AG04450 (cell line): ENCODE results near the gene CCNL2. TPM values are rescaled to one million over a fixed set of nuclear protein-coding genes. Genes with fewer than 3 reads are reported as not detected.

Experiments used
- CTCF ChIA-PET: fragments of 300-600, 350-600 bp; formaldehyde crosslinking; extraction: SDS; loops from one replicate; lab custom pipeline; 2022; ENCODE audit warnings: antibody characterized with exemption, inconsistent platforms; lab: Charles Lee
- POLR2A ChIA-PET: fragments of 350-600 bp; formaldehyde crosslinking; extraction: SDS; loops from one replicate; lab custom pipeline; 2021; ENCODE audit warnings: antibody characterized with exemption, inconsistent platforms; lab: Yijun Ruan, JAX
- DNase-seq: peaks from one replicate; pipeline ENCODE4 v3.0.0-alpha.2; 2011; ENCODE audit warnings: low read depth, low spot score
- H3K27ac ChIP-seq: one replicate; pipeline ENCODE4 v1.5.1; 2012; ENCODE audit warnings: low read depth, low read length, control low read depth
- H3K27me3 ChIP-seq: one replicate; pipeline ENCODE4 v1.6.0; 2012; ENCODE audit warnings: low read length; ENCODE audit not compliant: control insufficient read depth, insufficient read depth
- H3K4me3 ChIP-seq: 2 replicates; pipeline ENCODE4 v1.5.1; 2011; ENCODE audit warnings: mild to moderate bottlenecking, low read depth, low read length, control low read depth
- H3K9me3 ChIP-seq: 2 replicates; pipeline ENCODE4 v1.5.1; 2012; ENCODE audit warnings: low read length; ENCODE audit not compliant: control insufficient read depth, insufficient read depth
- polyA plus RNA-seq: library from polyadenylated mRNA; depleted of rRNA; stranded (reverse); fragments of >200 nt; gene quantifications from 2 replicates; pipeline ENCODE4 v1.2.3, GENCODE V29; 2011
- TF ChIP-seq, protein P1 (sequence below): IDR thresholded peaks from 2 replicates; pipeline ENCODE4 v1.5.1; 2011; ENCODE audit warnings: low read depth, low read length, control low read depth, inconsistent platforms

Gene CCNL2
- polyA plus RNA-seq, 1 experiment, result 181 TPM

DNA sequence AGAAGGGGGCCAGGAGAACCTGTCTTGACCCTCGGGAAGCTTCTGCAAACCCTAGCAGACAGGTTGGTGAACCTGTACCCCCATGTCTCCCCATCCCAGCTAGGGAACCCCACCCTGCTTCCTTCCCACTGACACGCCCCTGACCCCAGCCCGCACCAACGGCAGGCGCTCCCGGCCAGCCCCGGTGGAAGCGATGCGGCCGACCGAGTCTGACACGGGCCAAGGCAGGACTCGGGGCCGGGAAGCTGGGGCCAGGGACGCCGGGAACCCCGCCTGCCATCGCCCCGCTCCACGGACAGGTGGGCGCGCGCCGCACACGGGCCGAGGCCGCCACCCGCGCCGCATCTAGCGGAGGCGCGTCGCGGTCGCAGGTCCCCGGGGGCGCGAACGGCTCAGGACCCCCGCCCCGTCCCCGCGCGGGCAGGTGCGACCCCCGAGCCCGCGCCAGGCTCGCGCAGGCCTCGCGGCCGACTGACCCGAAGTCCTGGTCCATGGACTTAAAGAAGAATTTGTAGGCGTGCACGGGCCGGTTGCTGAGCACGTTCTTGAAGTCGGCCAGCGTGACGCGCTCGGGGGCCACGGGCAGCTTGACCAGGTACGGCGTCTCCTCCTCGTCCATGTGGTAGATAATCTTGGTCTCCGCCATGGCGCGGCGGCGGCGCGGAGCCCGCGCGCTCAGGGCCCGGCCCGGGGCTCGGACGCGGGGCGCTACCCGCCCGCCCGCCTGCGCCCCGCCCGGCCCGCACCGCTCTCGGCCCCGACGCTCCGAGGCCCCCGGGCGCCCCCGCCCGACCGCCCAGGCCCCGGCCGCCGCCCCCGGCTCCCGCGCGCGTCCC lies 50.5 kb downstream of the CCNL2 start:
- Histone ChIP-seq H3K27me3 (no peaks in the 10 kb centered on the region), H3K27ac (no peak overlapping the region), H3K9me3 (no peaks in the 10 kb centered on the region; the same call in 1 of the 2 replicates), H3K4me3 (peak overlapping the region; percentile 74)
- ChIA-PET POLR2A (interaction anchor here (0.6 to 1.9 kb wide), 3 partner anchors 9 to 405 kb away, joined by 7 to 12 read pairs (median 9); partner anchors contain the start of genes AURKAIP1 and MXRA8), CTCF (interaction anchor here (0.8 to 1.2 kb wide), 4 partner anchors 14 to 227 kb away, joined by 3 to 6 read pairs (median 3); no protein-coding TSS in a partner anchor)
- TF ChIP-seq, protein P1, sequence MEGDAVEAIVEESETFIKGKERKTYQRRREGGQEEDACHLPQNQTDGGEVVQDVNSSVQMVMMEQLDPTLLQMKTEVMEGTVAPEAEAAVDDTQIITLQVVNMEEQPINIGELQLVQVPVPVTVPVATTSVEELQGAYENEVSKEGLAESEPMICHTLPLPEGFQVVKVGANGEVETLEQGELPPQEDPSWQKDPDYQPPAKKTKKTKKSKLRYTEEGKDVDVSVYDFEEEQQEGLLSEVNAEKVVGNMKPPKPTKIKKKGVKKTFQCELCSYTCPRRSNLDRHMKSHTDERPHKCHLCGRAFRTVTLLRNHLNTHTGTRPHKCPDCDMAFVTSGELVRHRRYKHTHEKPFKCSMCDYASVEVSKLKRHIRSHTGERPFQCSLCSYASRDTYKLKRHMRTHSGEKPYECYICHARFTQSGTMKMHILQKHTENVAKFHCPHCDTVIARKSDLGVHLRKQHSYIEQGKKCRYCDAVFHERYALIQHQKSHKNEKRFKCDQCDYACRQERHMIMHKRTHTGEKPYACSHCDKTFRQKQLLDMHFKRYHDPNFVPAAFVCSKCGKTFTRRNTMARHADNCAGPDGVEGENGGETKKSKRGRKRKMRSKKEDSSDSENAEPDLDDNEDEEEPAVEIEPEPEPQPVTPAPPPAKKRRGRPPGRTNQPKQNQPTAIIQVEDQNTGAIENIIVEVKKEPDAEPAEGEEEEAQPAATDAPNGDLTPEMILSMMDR, result no peak
- DNase-seq, result no peak

GRCh38 chr1:1347663-1348419 lies 51.3 kb downstream of the CCNL2 start:
- DNase-seq, result no peak
- Histone ChIP-seq H3K4me3 (peak overlapping the region; percentile 74), H3K27me3 (no peaks in the 10 kb centered on the region), H3K9me3 (no peaks in the 10 kb centered on the region; the same call in 1 of the 2 replicates), H3K27ac (peak overlapping the region; percentile 2)
- ChIA-PET CTCF (interaction anchor here (0.8 to 1.2 kb wide), 4 partner anchors 13 to 226 kb away, joined by 3 to 6 read pairs (median 3); no protein-coding TSS in a partner anchor), POLR2A (interaction anchor here (1.7 to 1.9 kb wide), 2 partner anchors 10 to 27 kb away, joined by 7 to 12 read pairs; partner anchors contain the start of genes AURKAIP1 and MXRA8)
- TF ChIP-seq, protein P1, result no peak

- Histone ChIP-seq H3K27me3 (no peaks in the 10 kb centered on the region), H3K27ac (no peak overlapping the region), H3K4me3 (peak overlapping the region; percentile 74), H3K9me3 (no peaks in the 10 kb centered on the region; the same call in 1 of the 2 replicates)
- TF ChIP-seq, protein P1, result no peak
- no peak for DNase-seq
- POLR2A ChIA-PET, result interaction anchor here (1.7 to 1.9 kb wide), 2 partner anchors 11 to 28 kb away, joined by 7 to 12 read pairs; partner anchors contain the start of genes AURKAIP1 and MXRA8
- CTCF ChIA-PET, result interaction anchor here (1.2 kb wide), 1 partner anchor 25 kb away, joined by 3 read pairs; no protein-coding TSS in a partner anchor
Observed at GRCh38 chr1:1347026-1347595, 52.0 kb downstream of the CCNL2 start.

- ChIA-PET CTCF (no interaction called here), POLR2A (interaction anchor here (1.7 to 1.9 kb wide), 2 partner anchors 12 to 29 kb away, joined by 7 to 12 read pairs; partner anchors contain the start of genes AURKAIP1 and MXRA8)
- H3K9me3 ChIP-seq, result no peaks in the 10 kb centered on the region; the same call in 1 of the 2 replicates
- no peaks in the 10 kb centered on the region for H3K27me3 ChIP-seq
- TF ChIP-seq, protein P1, result no peak
- peak overlapping the region; percentile 20; the same call in 1 of the 2 replicates for H3K4me3 ChIP-seq
- no peak for DNase-seq
- peak overlapping the region; percentile 11 for H3K27ac ChIP-seq
Observed at GRCh38 chr1:1346501-1346890, 52.6 kb downstream of the CCNL2 start.
